M059J (cell line): ENCODE measurements around the gene ELF1. TPM values are rescaled to one million over a fixed set of nuclear protein-coding genes. Genes with fewer than 3 reads are reported as not detected.
A peak's percentile ranks its signal among the peaks of the same experiment; 100 is the strongest.
"Not testable (repeated sequence)": the region's sequence is repeated elsewhere in the genome, so short reads cannot be mapped to it uniquely, and the experiment has no call there.

ENCODE experiments used
- DNase-seq: peaks from one replicate; pipeline ENCODE4 v3.0.0-alpha.2; 2012; ENCODE audit warnings: low read depth
- total RNA-seq: library from RNA; depleted of rRNA; stranded (reverse); fragments of >200 nt; shearing (Covaris generic); gene quantifications from 2 replicates; pipeline ENCODE4 v1.2.3, GENCODE V29; 2014

ELF1 gene
- total RNA-seq, 1 experiment from 2014 or later = 26.6 TPM

- no peak for DNase-seq
Measured at GRCh38 chr13:40983259-40983658, 35.9 kb downstream of the ELF1 start.

- peak; percentile 16 for DNase-seq
Measured at GRCh38 chr13:40982772-40983171, 36.3 kb downstream of the ELF1 start.

- DNase-seq = no peak
Measured at GRCh38 chr13:40981949-40982348, 37.2 kb downstream of the ELF1 start.

- no peak for DNase-seq
Measured at GRCh38 chr13:40981361-40981760, 37.8 kb downstream of the ELF1 start.

- no peak for DNase-seq
Measured at GRCh38 chr13:40980461-40980860, 38.7 kb downstream of the ELF1 start.

- DNase-seq = no peak
Measured at GRCh38 chr13:40979232-40979631, 39.9 kb downstream of the ELF1 start.

- not testable (repeated sequence) for DNase-seq
Measured at GRCh38 chr13:40978109-40978508, 41.0 kb downstream of the ELF1 start.

- no peak for DNase-seq
Measured at GRCh38 chr13:40975441-40975840, 43.7 kb downstream of the ELF1 start.

GRCh38 chr13:40974460-40975407 is 44.4 kb downstream of the ELF1 start:
- peak; percentile 38 for DNase-seq

- DNase-seq = no peak
Measured at GRCh38 chr13:40973409-40973808, 45.7 kb downstream of the ELF1 start.

- no peak for DNase-seq
Measured at GRCh38 chr13:40971321-40971720, 47.8 kb downstream of the ELF1 start.

GRCh38 chr13:40970803-40971202 is 48.3 kb downstream of the ELF1 start:
- DNase-seq = no peak

- no peak for DNase-seq
Measured at GRCh38 chr13:40969169-40969901, 49.8 kb downstream of the ELF1 start.

GRCh38 chr13:40968416-40969000 is 50.6 kb downstream of the ELF1 start:
- no peak for DNase-seq

- no peak for DNase-seq
Measured at GRCh38 chr13:40966298-40966697, 52.8 kb downstream of the ELF1 start.

GRCh38 chr13:40963927-40964326 is 55.2 kb downstream of the ELF1 start:
- DNase-seq = peak; percentile 68

- DNase-seq = no peak
Measured at GRCh38 chr13:40961826-40962225, 57.3 kb downstream of the ELF1 start.

GRCh38 chr13:40961214-40961613 is 57.9 kb downstream of the ELF1 start:
- DNase-seq = no peak

GRCh38 chr13:40960716-40961115 is 58.4 kb downstream of the ELF1 start:
- DNase-seq = no peak

- DNase-seq = no peak
Measured at GRCh38 chr13:40958655-40959054, 60.5 kb downstream of the ELF1 start.

GRCh38 chr13:40946485-40946884 is 72.6 kb downstream of the ELF1 start:
- DNase-seq = no peak

- no peak for DNase-seq
Measured at GRCh38 chr13:40943073-40943472, 76.0 kb downstream of the ELF1 start.
